GM12891 (cell line): ENCODE data around the gene PLAGL1.

Experiments used
- POLR2A ChIP-seq: IDR thresholded peaks from 2 replicates; pipeline ENCODE4 v1.6.1; 2011; ENCODE audit warnings: low read depth, low read length, control low read depth
- POLR2AphosphoS5 ChIP-seq: IDR thresholded peaks from 2 replicates; pipeline ENCODE4 v1.6.1; 2011; ENCODE audit warnings: low read depth, low read length, control low read depth
- POU2F2 ChIP-seq: IDR thresholded peaks from 2 replicates; pipeline ENCODE4 v1.6.1; 2011; ENCODE audit warnings: low read depth, mild to moderate bottlenecking, control low read depth, low read length, moderate library complexity
- SPI1 ChIP-seq: IDR thresholded peaks from 2 replicates; pipeline ENCODE4 v1.6.1; 2011; ENCODE audit warnings: low read depth, low read length, control low read depth
- TAF1 ChIP-seq: IDR thresholded peaks from 2 replicates; pipeline ENCODE4 v1.6.1; 2011; ENCODE audit warnings: low read depth, low read length, control low read depth

DNA sequence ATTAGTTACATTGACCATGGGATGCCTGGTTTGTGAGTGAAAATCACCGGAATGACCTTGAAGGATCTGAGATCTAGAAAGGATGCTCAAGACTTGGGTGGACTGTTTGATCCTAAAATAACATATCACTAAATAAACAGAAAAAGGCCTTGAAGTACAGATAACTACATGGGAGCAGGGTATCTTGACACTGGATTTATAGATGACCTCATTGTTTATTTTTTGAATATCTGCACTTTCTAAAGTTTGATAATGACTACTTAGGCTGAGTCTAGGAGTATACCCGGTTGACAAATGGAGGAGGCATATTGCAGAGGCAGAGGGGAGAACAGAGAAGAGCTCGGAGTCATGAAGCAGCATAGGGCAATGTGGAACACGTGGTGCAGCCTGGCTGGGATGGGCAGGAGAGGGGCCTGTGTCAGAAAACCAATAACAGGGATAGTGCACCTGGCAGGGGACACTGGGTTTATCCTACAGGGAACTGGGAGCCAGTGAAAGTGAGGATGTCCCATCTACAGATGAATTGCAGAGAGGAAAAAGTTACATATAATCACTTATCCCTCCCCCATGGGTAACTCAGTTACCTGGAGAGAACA is 50.3 kb downstream of the PLAGL1 start:
- no peak for TF ChIP-seq POLR2A
- no peak for TF ChIP-seq TAF1
- no peak for TF ChIP-seq POU2F2
- no peak for TF ChIP-seq POLR2AphosphoS5
- TF ChIP-seq SPI1 = no peak
